Measurements from ENCODE around the gene KCNMB4.

KCNMB4 gene

GRCh38 chr12:70422631-70423030, 56.5 kb downstream of the KCNMB4 start:
- no peak for TF ChIP-seq JUND (IDR thresholded peaks at IDR 0.05; ENCODE audit: low read depth)
- in situ Hi-C loops (cut with HindIII; ENCODE audit: low pct_unique_long_range_greater_than_20kb, low sequenced_read_pairs): no loop called here
- no peak for DNase-seq (ENCODE audit: low read depth in 1 of 2, low spot score in 1 of 2)

- no peak for DNase-seq (ENCODE audit: low read depth in 1 of 2, low spot score in 1 of 2)
- in situ Hi-C loops (cut with HindIII; ENCODE audit: low pct_unique_long_range_greater_than_20kb, low sequenced_read_pairs): no loop called here
- TF ChIP-seq JUND (IDR thresholded peaks at IDR 0.05; ENCODE audit: low read depth): no peak
Measured at GRCh38 chr12:70426620-70427019, 60.5 kb downstream of the KCNMB4 start.

DNA sequence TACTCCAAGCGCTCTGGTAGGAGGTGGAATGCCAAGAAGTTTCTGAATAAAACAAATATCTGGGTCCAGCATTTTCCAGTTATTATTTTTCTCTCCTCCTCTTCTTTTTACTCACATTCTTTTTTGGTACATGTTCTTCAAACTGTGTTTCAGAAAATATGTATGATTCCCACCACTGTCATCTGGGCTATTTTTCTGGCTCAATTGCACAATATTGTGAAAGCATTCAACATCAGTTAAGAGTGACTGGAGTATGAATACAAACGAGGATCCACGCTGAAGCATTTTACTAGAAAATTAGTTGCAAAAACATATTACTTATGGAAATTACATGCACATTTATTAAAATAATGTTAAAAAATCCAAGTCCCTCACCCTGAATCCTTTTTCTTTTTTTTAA, 61.5 kb downstream of the KCNMB4 start:
- no peak for TF ChIP-seq JUND (IDR thresholded peaks at IDR 0.05; ENCODE audit: low read depth)
- in situ Hi-C loops (cut with HindIII; ENCODE audit: low pct_unique_long_range_greater_than_20kb, low sequenced_read_pairs): no loop called here
- no peak for DNase-seq (ENCODE audit: low read depth in 1 of 2, low spot score in 1 of 2)

GRCh38 chr12:70430400-70430799, 64.3 kb downstream of the KCNMB4 start:
- DNase-seq (ENCODE audit: low read depth in 1 of 2, low spot score in 1 of 2): no peak
- no peak for TF ChIP-seq JUND (IDR thresholded peaks at IDR 0.05; ENCODE audit: low read depth)
- in situ Hi-C loops (cut with HindIII; ENCODE audit: low pct_unique_long_range_greater_than_20kb, low sequenced_read_pairs): no loop called here

DNA sequence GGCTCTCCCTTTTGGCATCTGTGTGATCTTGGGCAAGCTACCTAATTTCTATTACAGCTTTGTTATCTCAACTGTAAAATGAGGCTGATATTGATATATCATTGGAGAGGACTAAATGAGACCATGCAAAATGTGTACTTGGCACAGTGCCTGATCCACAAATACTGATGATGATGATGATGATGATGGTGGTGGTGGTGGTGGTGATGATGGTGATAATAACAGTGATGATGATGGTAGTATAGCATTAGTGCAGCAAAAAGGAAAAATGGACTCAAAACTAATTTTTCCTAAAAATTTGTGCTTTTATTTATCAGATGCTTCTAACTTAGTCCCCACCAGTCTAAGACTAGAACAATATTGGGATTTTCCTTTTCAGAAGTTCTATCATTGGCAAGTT, 70.7 kb downstream of the KCNMB4 start:
- TF ChIP-seq JUND (IDR thresholded peaks at IDR 0.05; ENCODE audit: low read depth): no peak
- in situ Hi-C loops (cut with HindIII; ENCODE audit: low pct_unique_long_range_greater_than_20kb, low sequenced_read_pairs): no loop called here
- no peak for DNase-seq (ENCODE audit: low read depth in 1 of 2, low spot score in 1 of 2)

DNA sequence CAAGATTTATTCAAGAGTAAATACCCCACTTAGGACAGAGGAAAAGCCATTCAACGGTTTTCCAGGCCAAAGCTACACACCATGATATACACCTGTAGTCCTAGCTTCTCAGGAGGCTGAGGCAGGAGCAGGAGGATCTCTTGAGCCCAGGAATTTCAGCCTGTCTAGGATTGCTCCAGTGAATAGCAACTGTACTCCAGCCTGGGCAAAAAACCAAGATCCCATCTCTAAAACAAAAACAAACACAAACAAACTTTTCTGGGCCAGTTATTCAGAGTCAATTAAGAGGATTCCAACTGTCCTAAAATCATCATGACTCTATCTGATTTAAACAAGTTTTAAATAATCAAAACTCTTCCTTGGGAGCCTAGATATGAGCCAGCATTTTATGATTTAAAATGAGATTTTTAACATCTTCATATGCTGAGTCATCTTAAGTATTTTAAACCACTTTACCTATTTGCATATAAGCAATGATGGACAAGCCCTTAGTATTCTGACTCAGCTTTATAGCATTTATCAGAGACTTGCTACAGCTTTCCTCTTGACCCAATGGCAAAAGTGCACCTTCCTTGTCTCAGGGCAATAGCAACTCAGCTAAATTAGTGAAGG, 77.1 kb downstream of the KCNMB4 start:
- no peak for TF ChIP-seq JUND (IDR thresholded peaks at IDR 0.05; ENCODE audit: low read depth)
- in situ Hi-C loops (cut with HindIII; ENCODE audit: low pct_unique_long_range_greater_than_20kb, low sequenced_read_pairs): no loop called here
- DNase-seq (ENCODE audit: low read depth in 1 of 2, low spot score in 1 of 2): peak in 1 of 2 experiments; percentile 40

GRCh38 chr12:70444903-70445302, 78.8 kb downstream of the KCNMB4 start:
- TF ChIP-seq JUND (IDR thresholded peaks at IDR 0.05; ENCODE audit: low read depth): no peak
- in situ Hi-C loops (cut with HindIII; ENCODE audit: low pct_unique_long_range_greater_than_20kb, low sequenced_read_pairs): no loop called here
- DNase-seq (ENCODE audit: low read depth in 1 of 2, low spot score in 1 of 2): no peak

DNA sequence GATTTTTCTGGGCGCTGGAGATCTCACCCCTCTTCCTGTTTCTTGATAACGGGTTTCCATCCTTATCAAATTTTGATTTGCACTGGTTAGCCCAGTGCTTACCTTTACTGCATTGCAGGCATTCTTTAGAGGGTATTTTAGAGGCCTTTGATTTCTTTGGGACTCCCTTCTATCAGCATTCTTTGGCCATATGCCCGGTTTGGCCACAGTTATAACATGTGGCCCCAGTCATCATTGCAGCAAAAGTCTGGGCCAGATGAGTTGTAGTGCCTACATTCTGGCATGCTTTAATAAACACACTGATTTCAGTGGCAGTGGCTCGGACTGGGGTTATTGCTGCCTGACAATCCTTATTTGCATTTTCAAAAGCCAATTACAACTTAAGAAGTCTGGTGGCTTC, 82.3 kb downstream of the KCNMB4 start:
- no peak for TF ChIP-seq JUND (IDR thresholded peaks at IDR 0.05; ENCODE audit: low read depth)
- in situ Hi-C loops (cut with HindIII; ENCODE audit: low pct_unique_long_range_greater_than_20kb, low sequenced_read_pairs): no loop called here

DNA sequence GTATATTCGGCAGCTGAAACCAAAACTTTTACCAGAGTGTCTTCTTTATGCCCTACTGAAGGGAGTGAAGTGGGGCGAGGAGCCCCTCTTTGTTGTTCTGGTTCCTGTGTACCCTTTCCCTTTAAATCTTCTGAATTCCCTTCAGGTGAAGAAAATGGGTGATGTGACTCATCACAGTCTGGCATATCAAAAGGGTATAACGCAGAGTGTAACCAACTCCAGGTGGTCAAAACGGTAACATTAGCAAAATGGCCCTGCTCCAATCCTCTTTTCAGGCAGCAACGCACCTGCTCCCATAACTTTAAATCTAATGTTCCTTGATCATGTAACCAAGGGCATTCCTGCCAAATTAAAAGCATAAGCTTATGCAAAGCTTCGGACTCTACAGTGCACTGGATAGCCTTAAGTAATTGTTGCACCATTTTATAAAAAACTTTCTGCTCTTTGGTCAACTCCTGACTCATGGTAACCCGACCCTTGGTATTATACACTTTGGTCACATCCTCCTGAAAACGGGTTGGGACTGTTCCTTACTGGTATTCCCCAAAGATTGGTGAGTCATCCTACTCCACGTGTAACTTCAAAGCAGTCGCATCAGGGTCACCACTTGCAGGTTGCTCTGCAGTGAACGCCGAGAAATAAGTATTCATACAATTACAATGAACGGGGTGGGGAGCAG, 83.1 kb downstream of the KCNMB4 start:
- DNase-seq (ENCODE audit: low read depth in 1 of 2, low spot score in 1 of 2): peak in 1 of 2 experiments; percentile 24
- no peak for TF ChIP-seq JUND (IDR thresholded peaks at IDR 0.05; ENCODE audit: low read depth)
- in situ Hi-C loops (cut with HindIII; ENCODE audit: low pct_unique_long_range_greater_than_20kb, low sequenced_read_pairs): no loop called here

More for the DNA sequence above, 82.3 kb downstream of the KCNMB4 start:
- DNase-seq (ENCODE audit: low read depth in 1 of 2, low spot score in 1 of 2): no peak

DNA sequence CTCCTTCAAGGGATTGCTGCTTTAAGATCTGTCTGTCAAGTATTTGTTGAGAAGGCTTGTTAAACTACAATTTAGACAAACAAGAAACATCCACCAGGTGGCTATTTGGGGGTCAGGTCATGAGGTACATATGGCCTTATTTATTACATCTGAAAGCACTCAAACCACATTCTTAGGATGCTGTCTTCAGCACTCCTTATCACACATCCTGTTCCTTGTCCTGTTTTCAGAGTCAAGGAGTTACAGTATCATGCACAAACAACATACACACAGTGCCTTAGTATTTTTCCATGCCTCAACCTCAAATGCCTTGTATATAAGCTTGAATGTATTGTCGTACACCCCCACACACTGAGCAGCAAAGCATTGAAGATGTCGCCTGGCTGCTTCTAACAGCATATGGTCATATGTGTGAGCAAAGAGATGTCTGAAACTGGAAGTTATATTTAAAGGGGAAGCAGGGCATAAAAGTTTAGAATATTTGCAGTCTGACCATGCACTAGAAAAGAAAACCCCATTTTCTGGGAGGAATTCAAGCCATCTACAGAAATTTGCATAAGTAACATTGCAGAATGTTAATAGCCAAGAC, 83.8 kb downstream of the KCNMB4 start:
- no peak for TF ChIP-seq JUND (IDR thresholded peaks at IDR 0.05; ENCODE audit: low read depth)
- in situ Hi-C loops (cut with HindIII; ENCODE audit: low pct_unique_long_range_greater_than_20kb, low sequenced_read_pairs): no loop called here
- no peak for DNase-seq (ENCODE audit: low read depth in 1 of 2, low spot score in 1 of 2)

DNA sequence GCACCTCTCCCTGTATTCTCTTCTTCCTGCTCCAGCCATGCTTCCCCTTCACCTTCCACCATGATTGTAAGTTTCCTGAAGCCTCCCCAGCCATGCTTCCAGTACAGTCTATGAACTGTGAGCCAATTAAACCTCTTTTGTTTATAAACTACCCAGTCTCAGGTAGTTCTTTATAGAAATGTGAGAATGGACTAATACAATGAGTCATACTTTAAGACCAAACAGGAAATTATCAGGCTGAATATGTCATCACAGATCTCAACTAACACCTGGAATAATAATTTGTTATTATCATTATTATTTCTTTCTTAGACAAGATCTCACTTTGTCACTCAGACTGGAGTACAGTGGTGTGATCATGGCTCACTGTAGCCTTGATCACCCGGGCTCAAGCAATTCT, 85.4 kb downstream of the KCNMB4 start:
- DNase-seq (ENCODE audit: low read depth in 1 of 2, low spot score in 1 of 2): no peak
- in situ Hi-C loops (cut with HindIII; ENCODE audit: low pct_unique_long_range_greater_than_20kb, low sequenced_read_pairs): no loop called here
- TF ChIP-seq JUND (IDR thresholded peaks at IDR 0.05; ENCODE audit: low read depth): no peak

DNA sequence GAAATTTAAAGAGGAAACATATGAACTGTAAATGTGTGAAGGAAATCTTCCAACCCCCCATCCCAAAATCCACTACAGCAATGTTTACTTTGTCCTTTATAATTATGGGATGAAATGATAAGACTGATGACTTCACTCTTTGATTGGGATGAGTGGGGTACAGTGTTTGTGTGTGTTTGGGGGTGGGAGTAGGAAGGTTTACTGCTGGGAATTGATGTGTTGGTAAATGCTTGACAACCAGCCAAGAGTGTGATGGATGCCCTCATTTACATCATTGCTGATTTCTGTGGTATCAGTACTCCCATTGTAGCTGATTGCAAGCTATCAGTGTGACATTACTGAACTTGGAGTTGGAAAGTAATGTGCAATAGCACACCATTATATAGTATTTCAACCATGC, 90.9 kb downstream of the KCNMB4 start:
- TF ChIP-seq JUND (IDR thresholded peaks at IDR 0.05; ENCODE audit: low read depth): no peak
- in situ Hi-C loops (cut with HindIII; ENCODE audit: low pct_unique_long_range_greater_than_20kb, low sequenced_read_pairs): no loop called here
- DNase-seq (ENCODE audit: low read depth in 1 of 2, low spot score in 1 of 2): no peak

DNA sequence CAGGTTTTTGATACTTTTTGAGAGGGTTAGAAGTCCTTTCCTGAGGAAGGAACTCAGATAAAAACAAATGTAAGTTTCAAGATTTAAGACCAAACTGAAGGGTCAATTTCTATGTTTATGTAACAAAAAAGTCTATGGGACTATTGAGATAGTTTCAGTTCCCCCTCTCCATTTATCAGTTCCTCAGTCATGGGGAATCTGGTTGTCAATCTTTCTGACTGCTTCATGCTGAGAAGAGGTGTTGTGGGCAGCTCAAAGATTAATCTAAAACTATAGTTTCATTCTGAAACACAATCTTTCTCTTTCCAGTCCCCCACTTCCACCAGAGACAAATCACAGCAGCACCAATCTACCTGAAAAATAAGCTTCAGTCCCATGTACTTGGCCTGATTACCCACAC, 93.7 kb downstream of the KCNMB4 start:
- in situ Hi-C loops (cut with HindIII; ENCODE audit: low pct_unique_long_range_greater_than_20kb, low sequenced_read_pairs): no loop called here
- TF ChIP-seq JUND (IDR thresholded peaks at IDR 0.05; ENCODE audit: low read depth): no peak
- DNase-seq (ENCODE audit: low read depth in 1 of 2, low spot score in 1 of 2): no peak

Data from T47D (cell line).